ENCODE data around the gene PTPRN2.

PTPRN2 gene

DNA sequence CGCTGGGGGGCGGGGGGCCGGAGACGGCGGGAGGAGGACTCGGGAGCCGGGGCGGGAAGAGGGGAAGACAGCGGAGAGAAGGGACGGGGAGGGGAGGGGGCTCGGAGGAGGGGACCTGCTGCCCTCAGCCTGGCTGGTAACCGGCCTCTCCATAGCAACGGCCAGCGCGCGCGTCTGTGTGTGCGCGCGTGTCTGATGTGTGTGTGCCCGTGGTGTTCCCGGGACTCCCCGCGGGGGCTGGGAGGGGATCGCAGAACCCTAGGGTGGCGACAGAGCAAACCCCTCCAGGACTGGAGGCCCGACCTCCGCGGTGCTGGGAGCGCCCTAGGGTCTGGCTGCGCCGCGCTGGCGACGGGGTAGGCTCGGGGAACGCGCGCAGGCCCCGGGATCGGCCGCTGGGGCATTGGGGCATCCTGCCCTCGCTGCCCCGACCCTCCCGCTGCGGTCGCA is 894.5 kb downstream of the PTPRN2 start:
- peak in 9 of 42 donors; percentile 4 to 49 (median 30) for DNase-seq
- intact Hi-C loops (cut with DNase I), result no loop called here

- peak in 8 of 42 donors; percentile 3 to 45 (median 21) for DNase-seq
- intact Hi-C loops (cut with DNase I), result no loop called here
These were observed 895.1 kb downstream of the PTPRN2 start for GRCh38 chr7:157692460-157693011.

- peak in 11 of 42 donors; percentile 9 to 62 (median 45) for DNase-seq
- intact Hi-C loops (cut with DNase I), result no loop called here
These were observed 895.8 kb downstream of the PTPRN2 start for GRCh38 chr7:157691586-157692459.

DNA sequence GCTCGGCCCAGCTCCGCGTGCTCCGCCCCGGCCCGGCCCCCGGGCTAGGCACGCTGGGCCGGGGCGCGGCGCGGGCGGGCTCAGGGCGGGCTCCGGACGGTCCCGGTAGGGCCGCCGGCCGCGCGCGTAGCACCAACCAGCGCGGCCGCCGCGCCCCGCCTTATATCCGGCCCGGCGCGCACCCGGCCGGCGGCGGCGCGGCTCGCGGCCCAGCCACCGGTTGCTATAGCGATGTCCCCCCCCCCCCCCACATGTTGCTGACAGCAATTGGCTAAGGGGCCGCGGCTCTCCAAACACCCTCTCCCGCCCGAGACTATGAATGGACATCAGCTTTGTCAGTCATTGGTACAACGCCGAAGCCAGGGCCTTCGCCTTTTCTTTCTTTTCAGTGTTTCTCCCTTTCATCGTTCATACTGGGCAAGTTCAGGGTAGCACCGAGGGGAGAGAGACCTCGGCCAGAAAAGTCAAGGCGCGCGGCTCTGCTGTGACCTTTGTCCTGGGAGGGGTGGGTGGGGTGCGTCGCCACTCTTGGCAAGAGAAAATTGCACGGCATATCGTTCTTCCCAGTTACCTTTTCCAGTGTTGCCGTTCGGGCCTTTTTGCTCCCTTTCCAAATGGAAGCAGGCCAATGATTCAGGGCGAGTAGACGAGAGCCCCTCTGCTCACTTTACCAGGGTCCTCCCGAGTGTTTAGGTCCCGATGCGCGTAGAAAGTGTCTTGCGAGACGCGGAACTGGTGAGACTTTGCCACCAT is 896.6 kb downstream of the PTPRN2 start:
- intact Hi-C loops (cut with DNase I), result no loop called here
- DNase-seq, result peak in 36 of 42 donors; percentile 37 to 90 (median 70)

GRCh38 chr7:157690058-157690832 is 897.4 kb downstream of the PTPRN2 start:
- DNase-seq, result peak in 13 of 42 donors; percentile 15 to 61 (median 36)
- intact Hi-C loops (cut with DNase I), result no loop called here

DNA sequence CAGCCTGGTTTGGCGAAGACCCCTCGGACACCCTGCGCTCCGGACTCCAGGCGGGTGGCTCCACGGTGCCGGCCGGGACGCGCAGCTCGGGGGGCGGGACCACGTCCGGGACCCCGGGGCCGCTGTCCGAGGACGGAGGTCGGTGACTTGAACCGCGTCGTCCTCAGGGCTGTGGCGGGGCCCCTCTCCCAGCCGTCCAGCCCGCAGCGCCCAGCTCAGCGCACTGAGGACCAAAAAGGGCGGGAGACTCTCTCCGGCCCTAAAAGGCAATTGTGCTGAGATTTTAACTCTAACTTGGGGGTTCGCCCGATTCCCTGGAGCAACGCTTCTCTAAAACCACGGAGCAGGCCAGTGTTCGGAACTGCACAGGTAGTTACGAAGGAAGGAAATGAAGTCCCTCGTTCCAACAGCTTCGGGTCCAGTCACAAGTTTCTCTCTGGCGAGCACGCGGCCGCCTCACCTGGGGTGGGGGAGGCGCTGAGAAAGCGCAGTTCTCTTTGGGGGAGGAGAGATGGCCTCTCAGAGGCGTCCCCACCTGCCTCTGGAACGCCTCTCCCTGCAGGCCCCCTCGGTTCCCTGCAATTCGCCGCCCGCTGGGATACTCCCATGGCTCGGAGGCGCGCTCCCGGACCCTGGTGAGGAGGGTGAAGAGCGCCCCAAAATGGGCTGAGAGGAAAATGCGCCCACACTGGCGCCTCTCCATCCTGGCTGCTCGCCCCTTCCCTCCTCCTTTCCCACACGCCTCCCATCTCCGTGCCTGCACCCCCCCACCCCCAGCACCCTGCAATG is 898.2 kb downstream of the PTPRN2 start:
- intact Hi-C loops (cut with DNase I), result no loop called here
- peak in 23 of 42 donors; percentile 24 to 78 (median 58) for DNase-seq

GRCh38 chr7:157688533-157689268 is 898.9 kb downstream of the PTPRN2 start:
- DNase-seq, result peak in 12 of 42 donors; percentile 4 to 46 (median 13)
- intact Hi-C loops (cut with DNase I), result no loop called here

- peak in 8 of 42 donors; percentile 1 to 48 (median 11) for DNase-seq
- intact Hi-C loops (cut with DNase I), result no loop called here
These were observed 899.6 kb downstream of the PTPRN2 start for GRCh38 chr7:157687845-157688532.

- peak in 6 of 42 donors; percentile 3 to 39 (median 10) for DNase-seq
- intact Hi-C loops (cut with DNase I), result no loop called here
These were observed 900.5 kb downstream of the PTPRN2 start for GRCh38 chr7:157687158-157687557.

DNA sequence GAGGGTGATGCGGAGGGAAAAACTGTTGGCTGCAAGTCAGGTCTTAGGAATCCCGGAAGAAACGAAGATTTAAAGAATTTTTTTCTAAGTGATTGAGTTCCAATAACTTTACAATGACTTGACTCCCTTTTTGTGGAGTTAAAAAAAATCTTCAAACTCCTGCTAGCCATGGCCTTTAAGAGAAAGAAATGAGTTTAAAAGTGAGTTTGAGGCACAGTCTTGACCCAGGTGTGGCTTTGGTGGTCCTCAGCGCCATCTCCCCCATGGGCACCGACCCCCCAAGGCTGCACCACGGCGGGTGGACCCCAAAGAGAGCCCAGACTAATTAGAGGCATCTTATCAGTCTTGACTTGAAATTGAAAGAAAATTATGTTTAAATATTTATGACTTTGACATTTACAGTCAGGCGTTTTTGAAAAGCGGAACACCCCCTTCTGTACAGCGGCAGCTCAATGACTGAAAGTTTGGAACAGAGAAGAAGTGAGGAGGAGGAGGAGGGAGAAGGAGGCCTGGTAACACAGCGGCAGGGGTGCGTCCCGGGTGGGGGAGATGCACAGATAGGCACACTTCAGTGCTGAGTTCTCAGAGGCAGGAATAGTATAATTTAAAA is 901.2 kb downstream of the PTPRN2 start:
- peak in 36 of 42 donors; percentile 17 to 90 (median 70) for DNase-seq
- intact Hi-C loops (cut with DNase I), result no loop called here

DNA sequence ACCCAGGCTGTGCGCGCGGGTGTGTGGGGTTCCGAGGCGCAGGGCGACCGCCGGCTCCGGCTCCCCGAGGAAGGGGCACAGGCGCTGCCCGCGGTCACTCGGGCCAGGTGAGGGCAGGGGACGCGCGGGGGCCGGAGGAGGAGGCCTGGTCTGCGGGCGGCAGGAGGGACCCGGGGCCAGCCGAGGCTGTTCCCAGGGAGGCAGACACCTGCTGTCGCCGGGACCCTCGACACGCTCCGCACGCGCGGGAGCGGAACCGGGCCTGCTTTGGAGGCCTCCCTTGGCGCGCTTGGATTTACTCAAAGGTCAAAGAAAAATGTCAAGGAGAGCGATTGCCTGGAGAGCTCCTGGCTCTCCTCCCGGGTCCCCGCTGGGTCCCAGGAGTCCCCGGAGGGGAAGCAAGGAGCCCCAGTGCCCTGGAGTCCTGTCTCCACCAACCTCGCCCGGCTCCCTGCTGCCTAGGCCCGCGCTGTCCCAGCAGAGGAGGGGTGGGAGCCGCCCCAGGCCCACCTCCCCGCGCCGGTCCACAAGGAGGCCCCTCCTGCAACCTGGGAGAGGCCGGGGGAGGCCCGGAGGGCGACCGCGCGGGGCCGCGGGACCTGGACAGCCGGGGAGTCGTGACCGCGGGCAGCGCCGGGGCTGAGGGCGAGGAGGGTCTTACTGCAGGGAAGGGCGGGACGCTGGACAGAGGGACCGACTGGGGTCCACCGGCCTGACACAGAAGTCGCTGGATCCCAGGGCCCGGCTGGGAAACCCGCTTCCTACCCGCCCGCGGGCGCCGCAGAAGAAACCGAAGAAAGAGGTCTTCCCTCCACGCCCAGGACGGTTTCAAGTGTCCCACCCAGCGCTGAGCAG is 902.0 kb downstream of the PTPRN2 start:
- DNase-seq, result peak in 13 of 42 donors; percentile 1 to 43 (median 11)
- intact Hi-C loops (cut with DNase I), result no loop called here

- DNase-seq, result peak in 10 of 42 donors; percentile 1 to 28 (median 6)
These were observed 902.7 kb downstream of the PTPRN2 start for GRCh38 chr7:157684909-157685429.

GRCh38 chr7:157684157-157684908 is 903.3 kb downstream of the PTPRN2 start:
- intact Hi-C loops (cut with DNase I), result no loop called here
- DNase-seq, result peak in 19 of 42 donors; percentile 11 to 77 (median 53)

More at GRCh38 chr7:157684909-157685429, 902.7 kb downstream of the PTPRN2 start:
- intact Hi-C loops (cut with DNase I), result no loop called here

GRCh38 chr7:157683747-157684156 is 903.9 kb downstream of the PTPRN2 start:
- intact Hi-C loops (cut with DNase I), result no loop called here
- peak in 7 of 42 donors; percentile 4 to 47 (median 17) for DNase-seq

Measured in head of caudate nucleus (tissue), 42 donors.